ENCODE data around the gene FRYL. TPM values are rescaled to one million over a fixed set of nuclear protein-coding genes. Genes with fewer than 3 reads are reported as not detected.
"Not testable (repeated sequence)": the region's sequence is repeated elsewhere in the genome, so short reads cannot be mapped to it uniquely, and the experiment has no call there.

The FRYL gene
- total and polyA plus RNA-seq, 9 donors, result 14.9 to 38.3 (median 20.3) TPM

DNA sequence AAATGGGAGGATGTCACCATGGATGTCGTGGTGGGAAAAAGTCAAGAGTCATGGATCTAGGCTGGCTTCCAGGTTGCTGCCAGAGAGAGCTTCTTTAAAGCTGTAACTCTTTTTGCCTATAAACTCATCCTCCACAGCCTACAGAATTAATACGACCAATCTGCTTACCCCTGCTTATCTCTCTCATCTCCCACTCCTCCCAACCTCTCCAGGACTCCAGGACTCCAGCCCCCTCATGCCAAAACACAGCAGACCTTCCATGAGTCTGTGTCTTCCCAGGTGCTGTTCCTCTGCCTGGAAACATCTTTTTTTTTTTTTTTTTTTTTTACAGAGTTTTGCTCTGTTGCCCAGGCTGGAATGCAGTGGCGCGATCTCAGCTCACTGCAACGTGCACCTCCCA lies 312.2 kb downstream of the FRYL start:
- Histone ChIP-seq H3K4me1 (ENCODE audit: control insufficient read depth, insufficient read depth, low read length) (no peaks in the 10 kb centered on the region), H3K27ac (ENCODE audit: low read length) (no peak overlapping the region), H3K36me3 (ENCODE audit: control insufficient read depth, insufficient read depth, low read length) (no peaks in the 10 kb centered on the region), H3K27me3 (ENCODE audit: control insufficient read depth, insufficient read depth, low read length) (no peaks in the 10 kb centered on the region), H3K9me3 (replicated peaks; ENCODE audit: control insufficient read depth, low read depth, low read length) (no peaks in the 10 kb centered on the region), H3K4me3 (ENCODE audit: low read length) (no peak overlapping the region)
- WGBS (ENCODE audit: insufficient coverage), result 58% methylated on average over 1 of the region's 5 CpGs
- no peak for DNase-seq

DNA sequence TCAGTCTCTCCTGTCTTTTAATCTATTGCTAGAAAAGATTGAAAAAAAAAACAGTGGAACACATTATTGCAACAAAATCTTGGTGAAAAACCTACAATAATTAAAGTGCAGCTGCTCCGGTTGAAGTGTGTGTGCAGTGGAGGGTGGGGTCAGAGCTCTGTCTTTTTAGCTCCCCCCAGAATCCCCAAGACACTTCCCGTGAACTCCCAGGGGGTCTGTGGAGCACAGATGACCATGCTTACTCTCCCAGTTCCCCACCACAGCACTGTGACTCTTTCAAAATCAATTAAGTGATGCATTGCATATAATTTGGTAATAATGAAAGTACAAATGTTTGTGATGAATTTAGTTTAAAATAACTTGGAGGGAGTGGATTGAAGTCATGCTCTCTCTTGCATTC lies 312.6 kb downstream of the FRYL start:
- H3K4me1 ChIP-seq (ENCODE audit: control insufficient read depth, insufficient read depth, low read length), result no peaks in the 10 kb centered on the region
- DNase-seq, result no peak
- no peaks in the 10 kb centered on the region for H3K27me3 ChIP-seq (ENCODE audit: control insufficient read depth, insufficient read depth, low read length)
- no peak overlapping the region for H3K27ac ChIP-seq (ENCODE audit: low read length)
- no peak overlapping the region for H3K4me3 ChIP-seq (ENCODE audit: low read length)
- H3K36me3 ChIP-seq (ENCODE audit: control insufficient read depth, insufficient read depth, low read length), result no peaks in the 10 kb centered on the region
- H3K9me3 ChIP-seq (replicated peaks; ENCODE audit: control insufficient read depth, low read depth, low read length), result no peaks in the 10 kb centered on the region
- no CpG with 5 or more reads among the region's 2 CpGs for WGBS (ENCODE audit: insufficient coverage)

DNA sequence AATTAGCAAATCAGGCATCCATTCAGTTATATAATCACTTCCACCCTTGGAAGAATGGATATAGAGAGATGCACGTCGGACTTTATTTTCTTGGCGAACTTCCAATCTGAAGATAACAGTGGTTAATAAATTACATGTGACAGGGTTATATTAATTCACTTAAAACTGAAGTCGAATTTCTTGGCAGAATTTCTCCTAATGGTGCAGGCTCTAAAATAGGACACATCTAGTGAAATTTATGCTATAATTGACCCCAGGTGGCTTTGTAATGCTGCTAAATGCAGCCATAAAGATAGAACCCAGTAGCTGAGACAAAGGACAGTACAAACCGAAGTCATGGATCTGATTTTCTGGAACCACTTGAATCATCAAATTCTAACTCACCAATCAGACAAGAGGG lies 317.7 kb downstream of the FRYL start:
- no peaks in the 10 kb centered on the region for H3K4me1 ChIP-seq (ENCODE audit: control insufficient read depth, insufficient read depth, low read length)
- no peak overlapping the region for H3K27ac ChIP-seq (ENCODE audit: low read length)
- H3K36me3 ChIP-seq (ENCODE audit: control insufficient read depth, insufficient read depth, low read length), result no peaks in the 10 kb centered on the region
- no CpG with 5 or more reads among the region's 5 CpGs for WGBS (ENCODE audit: insufficient coverage)
- DNase-seq, result peak; percentile 49
- H3K4me3 ChIP-seq (ENCODE audit: low read length), result no peak overlapping the region
- H3K9me3 ChIP-seq (replicated peaks; ENCODE audit: control insufficient read depth, low read depth, low read length), result no peaks in the 10 kb centered on the region
- H3K27me3 ChIP-seq (ENCODE audit: control insufficient read depth, insufficient read depth, low read length), result no peaks in the 10 kb centered on the region

DNA sequence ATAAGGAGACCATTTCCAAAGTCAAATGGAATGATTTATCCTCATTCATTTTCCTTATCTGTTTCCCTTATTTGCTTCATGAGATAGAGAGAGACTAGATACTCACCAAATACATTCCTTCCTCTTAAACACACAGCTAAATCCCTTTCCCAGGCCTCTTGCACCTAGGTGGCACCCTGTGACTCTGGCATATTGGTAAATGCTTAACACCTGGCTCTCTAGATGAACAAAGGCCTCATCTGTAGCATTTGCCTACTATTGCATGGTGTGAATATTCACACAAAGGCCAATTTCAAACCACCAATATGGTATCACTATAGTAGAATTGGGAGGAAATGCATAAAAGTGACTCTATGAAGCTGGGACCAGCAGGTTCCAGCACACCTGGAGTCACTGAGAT lies 319.1 kb downstream of the FRYL start:
- no peaks in the 10 kb centered on the region for H3K4me1 ChIP-seq (ENCODE audit: control insufficient read depth, insufficient read depth, low read length)
- H3K36me3 ChIP-seq (ENCODE audit: control insufficient read depth, insufficient read depth, low read length), result no peaks in the 10 kb centered on the region
- no peaks in the 10 kb centered on the region for H3K9me3 ChIP-seq (replicated peaks; ENCODE audit: control insufficient read depth, low read depth, low read length)
- H3K27me3 ChIP-seq (ENCODE audit: control insufficient read depth, insufficient read depth, low read length), result no peaks in the 10 kb centered on the region
- no peak for DNase-seq
- H3K27ac ChIP-seq (ENCODE audit: low read length), result no peak overlapping the region
- no peak overlapping the region for H3K4me3 ChIP-seq (ENCODE audit: low read length)

DNA sequence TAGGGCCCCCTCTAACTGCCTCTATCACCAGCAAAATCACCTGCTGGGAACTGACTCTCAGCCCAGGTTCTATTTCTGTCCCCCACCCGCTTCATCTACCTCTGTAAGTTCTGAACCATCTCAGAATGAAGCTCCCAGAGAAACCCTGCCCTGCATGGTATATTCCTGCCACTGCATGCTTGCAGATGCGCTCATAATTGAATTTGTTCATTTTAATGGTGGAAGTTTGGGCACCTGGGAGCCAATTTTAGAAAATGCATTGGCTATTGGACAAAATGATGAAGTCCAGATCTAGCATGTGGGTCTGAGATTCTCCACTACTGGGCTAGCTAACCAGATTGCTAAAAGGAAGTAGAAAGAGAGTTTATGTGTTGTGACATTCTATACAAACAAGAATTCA lies 325.5 kb downstream of the FRYL start:
- H3K9me3 ChIP-seq (replicated peaks; ENCODE audit: control insufficient read depth, low read depth, low read length), result no peaks in the 10 kb centered on the region
- no peaks in the 10 kb centered on the region for H3K27me3 ChIP-seq (ENCODE audit: control insufficient read depth, insufficient read depth, low read length)
- no peaks in the 10 kb centered on the region for H3K36me3 ChIP-seq (ENCODE audit: control insufficient read depth, insufficient read depth, low read length)
- 93% methylated on average over 2 of the region's 2 CpGs for WGBS (ENCODE audit: insufficient coverage)
- no peaks in the 10 kb centered on the region for H3K4me1 ChIP-seq (ENCODE audit: control insufficient read depth, insufficient read depth, low read length)
- no peak overlapping the region for H3K27ac ChIP-seq (ENCODE audit: low read length)
- no peak overlapping the region for H3K4me3 ChIP-seq (ENCODE audit: low read length)
- DNase-seq, result no peak

DNA sequence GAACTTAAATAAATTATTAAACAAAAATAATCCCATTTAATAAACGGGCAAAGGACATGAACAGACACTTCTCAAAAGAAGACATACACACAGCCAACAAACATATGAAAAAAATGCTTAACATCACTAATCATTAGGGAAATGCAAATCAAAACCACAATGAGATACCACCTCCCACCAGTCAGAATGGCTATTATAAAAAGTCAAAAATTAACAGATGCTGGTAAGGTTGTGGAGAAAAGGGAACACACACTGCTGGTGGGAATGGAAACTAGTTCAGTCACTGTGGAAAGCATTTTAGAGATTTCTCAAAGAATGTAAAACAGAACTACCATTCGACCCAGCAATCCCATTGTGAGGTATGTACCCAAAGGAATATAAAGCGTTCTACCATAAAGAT lies 328.4 kb downstream of the FRYL start:
- H3K27me3 ChIP-seq (ENCODE audit: control insufficient read depth, insufficient read depth, low read length); H3K4me1 ChIP-seq (ENCODE audit: control insufficient read depth, insufficient read depth, low read length); H3K4me3 ChIP-seq (ENCODE audit: low read length); DNase-seq; H3K36me3 ChIP-seq (ENCODE audit: control insufficient read depth, insufficient read depth, low read length); H3K27ac ChIP-seq (ENCODE audit: low read length); H3K9me3 ChIP-seq (replicated peaks; ENCODE audit: control insufficient read depth, low read depth, low read length): not testable (repeated sequence)
- no CpG with 5 or more reads among the region's 3 CpGs for WGBS (ENCODE audit: insufficient coverage)

DNA sequence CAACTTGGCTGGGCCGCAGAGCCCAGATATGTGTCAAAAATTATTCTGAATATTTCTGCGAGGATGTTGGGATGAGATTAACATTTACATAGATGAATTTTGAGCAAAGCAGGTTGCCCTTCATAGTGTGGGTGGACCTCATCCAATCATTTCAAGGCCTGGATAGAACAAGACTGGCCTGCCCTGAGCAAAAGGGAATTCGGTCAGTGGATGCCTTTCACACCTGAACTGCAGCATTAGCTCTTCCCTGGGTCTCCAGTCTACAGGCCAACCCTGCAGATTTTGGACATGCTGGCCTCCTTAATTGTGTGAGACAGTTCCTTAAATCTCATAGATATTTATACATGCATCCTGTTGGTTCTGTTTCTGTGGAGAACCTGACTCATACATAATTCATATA lies 329.3 kb downstream of the FRYL start:
- no peaks in the 10 kb centered on the region for H3K9me3 ChIP-seq (replicated peaks; ENCODE audit: control insufficient read depth, low read depth, low read length)
- 80% methylated on average over 2 of the region's 3 CpGs for WGBS (ENCODE audit: insufficient coverage)
- H3K27me3 ChIP-seq (ENCODE audit: control insufficient read depth, insufficient read depth, low read length), result no peaks in the 10 kb centered on the region
- no peak for DNase-seq
- H3K4me3 ChIP-seq (ENCODE audit: low read length), result no peak overlapping the region
- no peak overlapping the region for H3K27ac ChIP-seq (ENCODE audit: low read length)
- no peaks in the 10 kb centered on the region for H3K4me1 ChIP-seq (ENCODE audit: control insufficient read depth, insufficient read depth, low read length)
- H3K36me3 ChIP-seq (ENCODE audit: control insufficient read depth, insufficient read depth, low read length), result no peaks in the 10 kb centered on the region

DNA sequence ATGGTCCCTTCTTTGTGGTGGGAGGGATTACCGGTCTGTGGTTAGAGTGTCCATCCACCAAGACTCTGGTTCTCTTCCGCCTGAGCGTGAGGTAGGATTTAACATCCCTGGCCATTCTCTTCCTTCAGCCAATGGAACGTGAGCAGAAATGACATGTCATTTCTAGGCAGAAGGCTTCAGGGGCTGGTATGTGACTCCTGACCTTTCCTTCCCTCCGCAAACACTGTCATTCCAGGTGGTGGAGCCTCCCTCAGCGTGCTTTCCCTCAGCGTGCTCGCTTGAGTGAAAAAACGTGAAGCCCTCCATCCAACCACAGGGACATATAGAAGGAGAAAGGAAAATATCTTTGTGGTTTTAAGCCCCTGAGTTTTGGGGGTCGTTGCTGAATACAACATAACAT lies 330.9 kb downstream of the FRYL start:
- DNase-seq, result no peak
- 100% methylated on average over 1 of the region's 10 CpGs for WGBS (ENCODE audit: insufficient coverage)
- H3K27ac ChIP-seq (ENCODE audit: low read length), result no peak overlapping the region

More for the DNA sequence above, 330.9 kb downstream of the FRYL start:
- Histone ChIP-seq H3K4me3 (ENCODE audit: low read length) (no peak overlapping the region), H3K27me3 (ENCODE audit: control insufficient read depth, insufficient read depth, low read length) (no peaks in the 10 kb centered on the region), H3K36me3 (ENCODE audit: control insufficient read depth, insufficient read depth, low read length) (no peaks in the 10 kb centered on the region), H3K4me1 (ENCODE audit: control insufficient read depth, insufficient read depth, low read length) (no peaks in the 10 kb centered on the region), H3K9me3 (replicated peaks; ENCODE audit: control insufficient read depth, low read depth, low read length) (no peaks in the 10 kb centered on the region)

Other genes with a start within 250 kb of the FRYL start
- gene OCIAD1, start 50.8 kb upstream of the FRYL start, total RNA-seq, result 158 TPM
- gene OCIAD1, start 50.8 kb upstream of the FRYL start, polyA plus RNA-seq (ENCODE audit: insufficient read depth in 1 of 8, insufficient read length in 8 of 8, low replicate concordance in 1 of 8), result 100 to 1,000 TPM; 167 to 236 (median 197) TPM
- 8.7 TPM for gene OCIAD2, start 126.5 kb upstream of the FRYL start, total RNA-seq
- gene OCIAD2, start 126.5 kb upstream of the FRYL start, polyA plus RNA-seq (ENCODE audit: insufficient read depth in 1 of 8, insufficient read length in 8 of 8, low replicate concordance in 1 of 8), result 10 to 100 TPM; 22.9 to 34.7 (median 26.1) TPM
- gene CWH43, start 206.0 kb upstream of the FRYL start, total RNA-seq, result not detected
- under 1 TPM in 2 of 8 donors, not detected in 6; 0.18 to 0.64 TPM for gene CWH43, start 206.0 kb upstream of the FRYL start, polyA plus RNA-seq (ENCODE audit: insufficient read depth in 1 of 8, insufficient read length in 8 of 8, low replicate concordance in 1 of 8)